HG03575 (cell line): ENCODE measurements around the gene PDE7B.

ENCODE experiments used
- ATAC-seq: cut with Tn5 transposase; IDR thresholded peaks from one replicate; pipeline ENCODE4 v1.9.1; 2021; ENCODE audit not compliant: unreplicated experiment, insufficient number of reproducible peaks, low FRiP score; ENCODE audit errors: extremely low read depth

PDE7B gene

GRCh38 chr6:136226027-136226673 lies 374.6 kb downstream of the PDE7B start:
- ATAC-seq: no peak

- no peak for ATAC-seq
Measured at GRCh38 chr6:136226674-136227377, 375.3 kb downstream of the PDE7B start.

GRCh38 chr6:136228814-136229213 lies 377.3 kb downstream of the PDE7B start:
- no peak for ATAC-seq

GRCh38 chr6:136230219-136230853 lies 378.8 kb downstream of the PDE7B start:
- ATAC-seq: no peak

GRCh38 chr6:136232701-136233100 lies 381.2 kb downstream of the PDE7B start:
- no peak for ATAC-seq

GRCh38 chr6:136235233-136235564 lies 383.7 kb downstream of the PDE7B start:
- ATAC-seq: no peak

GRCh38 chr6:136236466-136237293 lies 385.2 kb downstream of the PDE7B start:
- no peak for ATAC-seq

- no peak for ATAC-seq
Measured at GRCh38 chr6:136244061-136244616, 392.6 kb downstream of the PDE7B start.
